NK-92 treated with Interleukin-12 subunit alpha and Interleukin-12 subunit beta, amount 100 ng/mL, for 24 hours (cell line): ENCODE measurements around the gene SREBF2.

Source experiments
- DNase-seq: peaks from one replicate; lab custom pipeline; 2025; lab: John Stamatoyannopoulos, UW

SREBF2 gene

GRCh38 chr22:41876675-41877074 lies 43.8 kb downstream of the SREBF2 start:
- no peak for DNase-seq

- no peak for DNase-seq
Observed at GRCh38 chr22:41880653-41881052, 47.7 kb downstream of the SREBF2 start.

GRCh38 chr22:41883400-41883799 lies 50.5 kb downstream of the SREBF2 start:
- no peak for DNase-seq

GRCh38 chr22:41885116-41885515 lies 52.2 kb downstream of the SREBF2 start:
- DNase-seq = no peak

- no peak for DNase-seq
Observed at GRCh38 chr22:41885516-41885915, 52.6 kb downstream of the SREBF2 start.

- no peak for DNase-seq
Observed at GRCh38 chr22:41888627-41889200, 55.8 kb downstream of the SREBF2 start.

- DNase-seq = no peak
Observed at GRCh38 chr22:41891407-41891806, 58.5 kb downstream of the SREBF2 start.

- DNase-seq = no peak
Observed at GRCh38 chr22:41892721-41893120, 59.8 kb downstream of the SREBF2 start.

GRCh38 chr22:41893591-41894375 lies 60.9 kb downstream of the SREBF2 start:
- no peak for DNase-seq

GRCh38 chr22:41898645-41899044 lies 65.7 kb downstream of the SREBF2 start:
- no peak for DNase-seq

- DNase-seq = no peak
Observed at GRCh38 chr22:41899110-41899509, 66.2 kb downstream of the SREBF2 start.

GRCh38 chr22:41899992-41900651 lies 67.2 kb downstream of the SREBF2 start:
- DNase-seq = no peak

- DNase-seq = no peak
Observed at GRCh38 chr22:41900652-41901312, 67.9 kb downstream of the SREBF2 start.

GRCh38 chr22:41902016-41902415 lies 69.1 kb downstream of the SREBF2 start:
- no peak for DNase-seq

GRCh38 chr22:41902932-41903421 lies 70.1 kb downstream of the SREBF2 start:
- DNase-seq = no peak

- no peak for DNase-seq
Observed at GRCh38 chr22:41904450-41905410, 71.8 kb downstream of the SREBF2 start.

GRCh38 chr22:41905411-41906202 lies 72.7 kb downstream of the SREBF2 start:
- DNase-seq = no peak

GRCh38 chr22:41906822-41907221 lies 73.9 kb downstream of the SREBF2 start:
- DNase-seq = no peak

- DNase-seq = no peak
Observed at GRCh38 chr22:41907436-41908401, 74.8 kb downstream of the SREBF2 start.
